Fibroblast of peridontal ligament (primary cell): ENCODE data around the gene ZBTB16.

Experiments
- DNase-seq: peaks from one replicate; pipeline ENCODE4 v3.0.0-alpha.2; 2010; ENCODE audit errors: extremely low read depth

Gene ZBTB16

DNA sequence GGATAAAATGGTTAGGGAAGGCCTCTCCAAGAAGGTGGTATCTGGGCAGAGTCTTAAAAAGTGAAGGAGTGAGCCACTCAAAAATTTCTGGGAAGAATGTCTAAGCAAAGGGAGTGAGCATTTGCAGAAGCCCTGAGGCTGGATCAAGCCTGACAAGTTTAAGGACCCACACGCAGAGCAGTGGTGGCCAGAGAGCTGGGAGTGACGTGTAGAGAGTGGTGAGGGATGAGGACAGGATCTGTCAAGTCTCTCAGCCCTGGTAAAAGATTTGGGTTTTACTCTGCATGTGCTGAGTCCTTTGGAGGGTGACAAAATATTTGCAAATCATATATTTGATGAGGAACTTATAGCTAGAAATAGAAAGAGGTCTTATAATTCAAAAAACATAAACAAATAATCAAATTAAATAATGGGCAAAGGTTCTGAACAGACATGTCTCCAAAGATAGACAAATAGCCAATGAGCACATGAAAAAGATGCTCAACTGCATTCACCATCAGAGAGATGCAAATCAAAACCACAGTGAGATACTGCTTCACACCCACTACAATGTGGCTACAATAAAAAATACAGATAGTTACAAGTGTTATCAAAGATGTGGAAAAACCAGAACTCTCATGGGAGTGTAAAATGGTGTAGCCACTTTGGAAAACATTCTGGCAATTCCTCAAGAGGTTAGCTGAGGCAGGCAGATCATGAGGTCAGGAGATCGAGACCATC, 129.5 kb downstream of the ZBTB16 start:
- no peak for DNase-seq

DNA sequence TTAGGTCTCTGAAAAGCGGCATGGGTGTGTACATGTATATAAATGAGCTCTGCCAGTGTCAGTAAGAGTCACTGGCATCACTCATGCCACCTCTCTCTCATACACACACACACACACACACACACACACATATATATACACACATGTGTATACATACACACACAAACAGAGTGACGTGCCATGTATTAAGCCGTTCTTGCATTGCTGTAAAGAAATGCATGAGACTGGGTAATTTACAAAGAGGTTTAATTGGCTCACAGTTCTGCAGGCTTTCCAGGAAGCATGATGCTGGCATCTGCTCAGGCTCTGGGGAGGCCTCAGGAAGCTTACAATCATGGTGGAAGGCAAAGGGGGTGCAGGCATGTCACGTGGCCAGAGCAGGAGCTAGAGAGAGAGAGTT, 131.1 kb downstream of the ZBTB16 start:
- no peak for DNase-seq

DNA sequence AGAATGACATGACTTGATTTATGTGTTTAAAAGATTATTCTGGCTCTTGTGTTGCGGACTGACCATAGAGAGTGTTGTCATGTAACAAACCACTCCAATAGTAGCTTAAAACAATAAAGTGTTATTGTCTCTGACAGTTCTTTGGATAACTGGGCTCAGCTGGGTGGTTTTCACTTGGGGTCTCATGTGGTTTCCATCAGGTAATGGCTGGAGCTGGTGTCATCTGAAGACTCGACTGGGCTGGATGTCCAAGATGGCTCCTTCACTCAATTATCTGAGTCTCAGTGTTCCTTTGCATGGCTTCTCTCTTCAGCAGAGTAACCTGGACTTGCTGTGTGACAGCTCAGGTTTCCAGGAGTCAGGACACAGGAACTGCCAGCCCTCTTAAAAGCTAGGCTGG, 132.4 kb downstream of the ZBTB16 start:
- no peak for DNase-seq

DNA sequence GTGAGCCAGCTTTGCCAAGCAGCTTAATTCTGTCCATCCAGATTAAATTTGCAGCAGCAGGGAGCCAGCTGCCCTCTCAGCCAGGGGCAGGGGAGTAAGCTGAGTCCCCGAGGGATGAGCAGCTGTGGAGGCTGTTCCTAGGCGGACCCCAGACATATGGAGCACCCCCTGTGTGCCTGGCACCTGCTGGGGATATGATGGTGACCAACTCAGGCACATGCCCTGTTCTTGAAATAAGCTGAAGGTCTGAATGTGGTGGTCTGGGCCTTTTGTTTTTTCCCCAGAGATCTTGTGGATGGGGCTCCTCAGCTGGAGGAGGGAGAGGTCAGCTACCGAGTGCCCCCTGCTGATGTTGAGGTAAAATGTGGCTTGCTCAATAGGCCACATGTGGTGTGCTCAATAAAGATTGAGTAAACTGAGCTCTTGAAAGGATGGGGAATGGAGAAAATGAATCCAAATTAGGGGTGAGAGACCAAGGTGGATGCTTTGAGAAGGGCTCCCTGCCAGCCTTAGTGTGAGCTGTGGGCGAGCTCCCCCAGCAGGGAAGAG, 133.4 kb downstream of the ZBTB16 start:
- DNase-seq, result no peak

DNA sequence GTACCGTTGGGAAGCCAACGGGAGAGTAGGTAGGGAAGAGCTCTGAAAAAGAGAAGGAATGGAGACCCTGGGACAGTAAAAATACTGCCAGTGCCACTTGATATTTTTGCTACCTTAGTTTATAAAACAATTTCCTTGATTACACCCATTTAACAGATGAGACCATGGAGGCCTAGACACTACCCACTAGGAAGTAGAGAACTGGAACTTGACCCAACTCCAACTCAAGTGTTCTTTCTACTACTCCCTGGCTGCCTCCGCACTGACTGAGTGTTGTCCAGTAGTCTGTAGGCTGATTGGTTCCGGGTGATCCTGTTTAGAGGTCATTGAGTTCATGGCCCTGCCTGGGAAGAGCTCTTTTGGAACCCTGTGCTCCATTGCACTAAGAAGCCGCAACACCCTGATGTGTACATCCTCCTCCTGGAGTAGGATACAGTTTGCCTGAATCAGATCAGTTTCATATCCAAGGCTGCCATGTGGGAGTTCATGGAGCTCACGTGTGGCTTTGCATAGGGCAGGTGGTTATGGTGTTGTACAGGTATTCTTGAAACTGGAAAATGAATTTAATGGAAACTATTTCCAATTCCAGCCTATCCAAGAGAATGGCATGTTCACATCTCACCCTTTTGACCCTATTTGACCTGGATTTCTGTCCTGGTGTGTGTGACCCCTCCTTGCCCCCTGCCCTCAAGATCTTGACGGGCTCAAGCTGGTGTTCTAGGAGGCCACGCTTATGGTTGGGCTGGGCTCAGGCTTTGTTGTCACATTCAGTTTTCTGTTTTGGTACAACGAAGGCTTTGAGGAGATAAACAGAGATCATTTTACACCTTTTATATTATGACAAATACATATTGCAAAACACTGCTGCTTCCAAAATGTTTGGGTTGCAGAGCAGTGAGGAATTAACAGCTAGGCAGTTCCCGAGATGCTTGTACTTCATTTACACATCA, 134.5 kb downstream of the ZBTB16 start:
- no peak for DNase-seq

DNA sequence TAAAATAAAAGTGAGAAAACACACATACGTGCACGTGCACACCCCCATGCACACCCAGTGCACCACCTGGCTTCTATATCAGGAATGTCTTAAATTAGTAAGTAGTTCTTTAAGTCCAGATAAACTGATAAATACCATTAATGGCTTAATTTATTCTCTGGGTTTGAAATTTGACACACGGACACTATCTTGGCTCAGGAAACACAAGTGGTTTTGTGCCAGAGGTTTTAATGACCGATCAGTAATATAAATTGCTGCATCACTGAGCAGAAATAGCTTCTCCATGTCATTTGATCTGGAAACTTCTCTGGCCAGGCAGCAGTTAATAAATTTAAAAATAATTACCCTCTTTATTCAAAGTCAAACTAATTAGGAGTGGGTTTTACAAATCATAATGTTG, 135.2 kb downstream of the ZBTB16 start:
- DNase-seq, result no peak

- no peak for DNase-seq
Measured at GRCh38 chr11:114195151-114195550, 135.6 kb downstream of the ZBTB16 start.

DNA sequence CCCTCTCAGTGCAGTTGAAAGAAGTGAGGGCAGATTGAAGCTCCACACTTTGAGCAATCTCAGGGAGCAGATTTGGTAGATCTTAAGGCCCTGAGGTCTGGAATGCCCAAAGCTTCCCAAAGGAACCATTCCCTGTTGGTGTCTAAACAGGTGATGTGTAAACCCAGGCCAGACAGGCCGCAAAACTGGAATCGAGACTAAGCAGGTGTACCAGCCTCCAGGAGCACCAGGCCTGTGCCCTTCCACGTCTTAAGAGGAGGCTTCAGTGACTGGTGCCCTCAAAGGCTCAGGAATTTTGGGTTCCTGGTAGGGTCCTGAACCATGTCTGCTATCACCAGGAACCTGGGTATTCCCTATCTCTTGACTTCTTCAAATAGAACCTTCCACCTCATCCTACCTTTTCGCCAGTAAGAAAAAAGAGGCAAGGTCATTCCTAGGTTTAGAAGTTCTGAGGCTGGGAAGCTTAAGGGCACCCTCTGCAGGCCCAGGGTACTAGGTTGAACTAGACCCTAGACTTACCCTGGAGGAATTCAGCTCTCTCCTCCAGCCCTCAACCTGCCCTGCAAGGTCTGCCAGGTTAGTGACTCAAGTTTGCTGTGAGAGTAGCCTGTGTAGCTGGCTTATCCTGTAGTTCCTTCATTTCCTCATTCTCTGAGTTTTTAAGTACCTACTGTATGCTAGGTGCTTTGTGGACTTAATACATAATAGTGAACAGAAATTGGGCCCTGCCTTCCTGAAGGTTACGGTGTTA, 136.6 kb downstream of the ZBTB16 start:
- DNase-seq, result no peak

- DNase-seq, result no peak
Measured at GRCh38 chr11:114196997-114197703, 137.6 kb downstream of the ZBTB16 start.

DNA sequence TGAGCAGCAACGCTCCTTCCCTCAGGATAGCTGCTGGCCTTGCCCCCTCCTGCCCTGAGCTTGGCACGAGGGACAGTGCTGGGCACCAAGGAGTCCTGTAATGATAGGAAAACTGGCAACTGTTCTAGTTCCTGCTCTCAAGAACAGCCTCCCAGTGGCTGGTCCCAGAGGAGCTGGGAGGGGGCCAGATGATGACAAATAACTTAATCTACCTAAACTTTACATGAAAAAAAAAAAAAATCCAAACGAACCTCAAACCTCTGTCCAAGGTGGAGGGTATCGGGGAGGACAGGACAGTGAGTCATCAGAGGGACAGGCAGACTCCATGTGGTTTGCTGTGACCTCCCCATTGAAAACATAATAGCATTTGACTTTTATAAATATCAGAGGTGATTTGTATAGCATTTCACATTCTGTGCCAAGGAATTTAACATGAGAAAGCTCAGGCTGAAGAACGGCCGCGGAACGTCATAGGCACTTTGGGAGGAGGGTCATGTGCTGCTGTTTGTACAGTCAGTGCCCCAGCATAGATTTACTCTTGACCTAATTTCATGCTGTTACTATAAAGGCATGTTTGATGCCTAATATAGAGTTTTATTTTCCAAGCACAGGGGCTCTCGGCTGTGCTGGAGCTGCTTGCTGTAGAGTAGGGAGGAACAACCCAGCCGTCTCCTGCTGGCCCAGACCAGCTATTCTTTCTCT, 138.4 kb downstream of the ZBTB16 start:
- DNase-seq, result peak; percentile 40

- no peak for DNase-seq
Measured at GRCh38 chr11:114199051-114199450, 139.5 kb downstream of the ZBTB16 start.

GRCh38 chr11:114200351-114201133, 141.0 kb downstream of the ZBTB16 start:
- no peak for DNase-seq

DNA sequence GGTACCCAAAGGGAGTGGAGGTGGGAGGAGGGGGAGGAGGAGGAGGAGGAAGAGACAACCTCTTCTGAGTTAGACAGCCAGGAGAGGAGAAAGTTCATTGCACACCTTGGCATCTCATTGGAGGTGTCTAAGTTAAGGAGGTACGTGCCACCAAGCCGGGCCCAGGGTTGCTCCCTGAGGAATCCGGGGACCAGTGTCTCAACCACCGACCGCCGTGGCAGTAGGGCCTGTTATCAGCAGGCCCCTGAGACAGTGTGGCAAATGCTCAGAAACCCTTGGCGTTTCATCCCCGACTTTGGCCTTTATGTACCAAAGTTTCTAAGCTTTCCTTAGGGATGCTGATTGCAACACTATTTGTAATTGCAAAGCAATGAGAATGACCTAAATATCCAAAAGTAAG, 141.7 kb downstream of the ZBTB16 start:
- DNase-seq, result no peak

DNA sequence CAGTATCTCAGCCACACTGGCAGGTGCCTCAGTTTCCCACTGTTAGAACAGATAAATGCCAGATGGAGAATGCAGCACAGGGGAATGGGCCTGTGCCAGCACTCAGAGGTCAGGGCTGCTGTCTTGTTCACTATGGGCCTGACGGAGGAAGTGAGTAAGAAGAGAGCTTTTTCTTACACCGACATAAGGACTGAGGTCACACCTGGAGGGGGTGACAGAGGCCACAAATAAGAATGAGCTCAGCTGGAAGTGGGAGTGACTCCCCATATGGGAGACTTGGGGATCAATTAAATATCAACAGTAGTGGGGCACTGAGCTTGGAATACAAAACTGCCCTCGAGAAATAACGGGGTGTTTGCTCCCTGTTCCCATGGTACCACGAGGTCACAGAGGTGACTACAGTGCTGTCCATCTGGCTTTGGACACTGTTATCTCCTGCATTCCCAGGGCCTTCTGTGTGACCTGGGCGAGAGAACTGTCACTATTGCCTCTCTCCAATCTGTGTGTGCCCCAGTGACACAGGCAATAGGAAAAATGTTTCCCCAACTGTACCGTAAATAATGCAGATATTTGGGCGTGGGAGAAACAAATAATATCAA, 142.6 kb downstream of the ZBTB16 start:
- DNase-seq, result no peak

DNA sequence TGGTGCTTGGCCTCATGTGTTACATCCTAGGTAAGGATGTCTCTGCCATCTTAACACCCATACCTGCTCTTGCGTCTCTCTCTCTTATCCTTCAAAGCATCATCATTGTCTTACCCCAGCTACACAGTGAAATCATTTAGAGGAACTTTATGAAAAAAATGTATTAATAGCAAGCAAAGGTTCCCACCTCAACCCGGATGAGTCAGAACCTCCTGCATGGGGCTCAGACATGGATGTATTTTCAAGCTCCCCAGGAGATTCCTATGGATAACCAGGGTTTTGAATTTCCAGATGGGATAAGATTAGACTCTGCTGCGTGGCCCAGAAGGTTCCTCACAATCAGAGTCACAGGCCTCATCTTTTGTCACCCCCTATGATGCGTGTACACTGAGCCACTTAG, 147.6 kb downstream of the ZBTB16 start:
- DNase-seq, result no peak

- no peak for DNase-seq
Measured at GRCh38 chr11:114208377-114208776, 148.9 kb downstream of the ZBTB16 start.

DNA sequence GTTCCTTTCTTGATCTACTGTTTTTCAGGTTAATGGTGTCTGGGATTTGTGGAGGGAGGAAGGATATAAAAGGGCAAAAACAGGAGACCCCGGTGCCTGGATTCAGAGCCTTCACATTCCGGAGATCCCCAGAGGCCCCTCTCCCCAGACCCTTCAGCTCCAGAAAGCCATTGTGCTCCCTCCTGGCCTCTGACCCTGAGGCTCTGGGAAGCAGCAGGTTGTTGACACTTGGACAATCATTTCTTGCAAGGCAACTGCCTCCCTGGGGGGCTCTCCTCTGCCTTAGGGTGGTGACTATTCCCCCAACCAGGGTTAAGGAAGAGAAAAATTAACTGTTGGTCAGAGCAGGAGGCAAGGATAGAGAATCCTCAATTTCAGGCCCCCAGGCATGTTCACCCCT, 149.8 kb downstream of the ZBTB16 start:
- no peak for DNase-seq

DNA sequence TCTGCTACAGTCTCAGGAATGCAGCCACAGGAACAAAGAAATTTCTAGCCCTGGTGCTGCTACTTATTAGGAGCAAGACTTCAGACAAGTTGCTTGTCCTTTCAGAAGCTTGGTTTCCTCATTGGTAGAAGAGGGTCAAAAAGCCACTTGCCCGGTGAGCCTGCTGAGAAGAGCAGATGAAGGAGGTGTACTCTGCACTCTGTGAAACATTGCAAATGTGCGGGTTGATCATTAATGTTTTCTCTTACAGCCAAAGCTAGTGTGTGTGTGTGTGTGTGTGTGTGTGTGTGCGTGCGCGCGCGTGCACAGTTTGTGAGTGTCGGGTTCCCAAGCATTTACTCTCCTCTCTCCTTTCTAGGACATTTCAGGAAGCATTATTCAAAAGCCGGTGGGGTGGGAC, 150.4 kb downstream of the ZBTB16 start:
- DNase-seq, result no peak

GRCh38 chr11:114211444-114212121, 152.1 kb downstream of the ZBTB16 start:
- DNase-seq, result no peak
